Mucosa of rectum (tissue), 2 donors: ENCODE data around the gene UNC13B.

Experiments
- H3K27ac ChIP-seq, 2 donors: one replicate each; pipeline ENCODE4 v1.7.0; 2013; ENCODE audit warnings: inconsistent platforms in 2 of 2, low read depth in 2 of 2, low read length in 2 of 2
- H3K27me3 ChIP-seq, 2 donors: one replicate each; pipeline ENCODE4 v1.7.0; 2013; ENCODE audit warnings: low read length in 2 of 2; ENCODE audit not compliant: control insufficient read depth in 2 of 2, insufficient read depth in 2 of 2
- H3K36me3 ChIP-seq, 2 donors: one replicate each; pipeline ENCODE4 v1.7.0; 2013; ENCODE audit warnings: low read length in 2 of 2; ENCODE audit not compliant: control insufficient read depth in 2 of 2, insufficient read depth in 2 of 2
- H3K4me1 ChIP-seq, 2 donors: one replicate each; pipeline ENCODE4 v1.7.0; 2013; ENCODE audit warnings: low read length in 2 of 2, mild to moderate bottlenecking in 1 of 2; ENCODE audit not compliant: control insufficient read depth in 2 of 2, insufficient read depth in 2 of 2
- H3K4me3 ChIP-seq, 2 donors: one replicate each; pipeline ENCODE4 v1.7.0; 2013; ENCODE audit warnings: low read length in 2 of 2
- H3K9ac ChIP-seq, 2 donors: one replicate each; pipeline ENCODE4 v1.7.0; 2013; ENCODE audit warnings: low read length in 2 of 2, low read depth in 1 of 2, mild to moderate bottlenecking in 1 of 2
- H3K9me3 ChIP-seq, 2 donors: one replicate each; pipeline ENCODE4 v1.7.0; 2013; ENCODE audit warnings: low read length in 2 of 2; ENCODE audit not compliant: control insufficient read depth in 2 of 2
- donor health status: healthy.
- donor health status: Normal muscosa, but diverticular disease.

Gene UNC13B

DNA sequence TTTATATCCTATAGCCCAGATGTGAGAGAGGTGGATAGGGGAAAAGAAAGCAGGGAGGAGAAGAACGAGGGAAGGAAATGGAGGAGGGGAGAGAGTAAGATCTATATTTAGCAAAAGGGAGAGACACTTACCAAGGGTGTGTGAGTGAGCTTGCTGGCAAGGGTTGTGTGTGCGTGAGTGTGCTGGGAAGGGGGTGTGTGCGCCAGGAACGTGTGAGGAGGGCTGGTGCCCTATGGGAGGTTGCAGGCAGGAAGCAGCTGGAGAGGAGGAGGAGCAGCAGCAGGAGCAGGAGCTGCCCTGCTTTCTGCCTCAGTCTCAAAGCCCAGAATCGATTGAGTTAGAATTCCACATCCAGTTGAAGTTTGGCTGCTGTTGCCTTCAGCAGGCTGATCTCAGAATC lies 179.8 kb downstream of the UNC13B start:
- Histone ChIP-seq H3K27ac (no peak overlapping the region), H3K4me3 (no peak overlapping the region), H3K27me3 (no peaks in the 10 kb centered on the region), H3K9ac (no peak overlapping the region), H3K4me1 (no peaks in the 10 kb centered on the region), H3K9me3 (no peaks in the 10 kb centered on the region), H3K36me3 (peaks cover 14 to 15% of the 10 kb centered on the region in 2 donors)

DNA sequence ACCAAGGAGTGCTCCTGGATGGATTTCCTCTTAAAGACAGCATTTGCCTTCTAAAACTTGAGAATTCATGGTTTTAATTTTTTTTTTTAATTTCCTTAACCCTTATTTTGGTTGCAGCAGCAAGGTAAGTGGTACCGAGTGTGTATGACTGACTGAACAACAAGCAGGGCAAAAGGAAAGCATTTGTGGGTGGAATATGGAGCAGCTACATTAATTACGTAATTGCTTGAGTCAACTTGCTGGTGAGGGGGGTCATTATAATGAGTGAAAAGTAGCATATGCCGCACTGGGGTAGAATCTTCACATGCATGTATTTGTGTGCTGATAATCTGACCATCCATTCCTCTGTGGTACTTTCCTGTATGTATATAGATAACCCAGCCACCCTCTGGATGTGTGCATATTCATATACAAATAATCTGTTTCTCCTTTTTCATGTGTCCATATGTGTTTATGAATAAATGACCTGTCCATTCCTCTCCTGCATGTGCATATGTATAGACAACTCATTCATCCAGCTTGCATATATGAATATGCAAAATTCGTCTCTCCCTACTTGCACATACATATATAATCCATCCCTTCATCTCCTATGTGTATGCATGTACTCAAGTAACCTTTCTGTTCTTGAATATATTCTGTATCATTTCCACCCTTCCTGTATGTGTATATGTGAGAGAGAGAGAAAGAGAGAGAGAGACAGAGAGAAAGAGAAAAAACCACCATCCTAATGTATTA lies 180.6 kb downstream of the UNC13B start:
- Histone ChIP-seq H3K27ac (no peak overlapping the region), H3K36me3 (peaks cover 14 to 15% of the 10 kb centered on the region in 2 donors), H3K9me3 (no peaks in the 10 kb centered on the region), H3K9ac (no peak overlapping the region), H3K27me3 (no peaks in the 10 kb centered on the region), H3K4me1 (no peaks in the 10 kb centered on the region), H3K4me3 (no peak overlapping the region)

DNA sequence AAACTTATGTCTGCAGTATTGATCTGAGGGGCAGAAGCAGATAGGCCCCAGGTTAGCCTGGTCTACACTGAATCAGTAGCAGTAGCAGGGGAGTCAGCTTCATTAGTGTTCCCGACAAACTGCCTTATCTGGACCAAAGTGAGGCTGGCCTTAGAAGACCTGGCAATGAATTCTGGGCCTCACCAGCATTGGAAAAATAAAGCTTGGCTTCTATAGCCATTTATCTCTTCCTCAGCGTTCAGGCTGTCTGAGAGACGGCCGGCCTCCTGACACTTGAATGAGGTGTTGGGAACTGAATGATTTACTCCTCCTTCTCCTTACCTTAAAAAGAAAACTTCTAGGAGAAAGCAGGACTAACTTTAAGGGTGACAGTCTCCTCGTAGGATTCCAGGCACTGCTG lies 186.3 kb downstream of the UNC13B start:
- no peaks in the 10 kb centered on the region for H3K4me1 ChIP-seq
- no peak overlapping the region for H3K27ac ChIP-seq
- H3K27me3 ChIP-seq = no peaks in the 10 kb centered on the region
- no peaks in the 10 kb centered on the region for H3K9me3 ChIP-seq
- no peak overlapping the region for H3K9ac ChIP-seq
- no peak overlapping the region for H3K4me3 ChIP-seq
- peaks cover 4 to 15% of the 10 kb centered on the region in 2 donors for H3K36me3 ChIP-seq

DNA sequence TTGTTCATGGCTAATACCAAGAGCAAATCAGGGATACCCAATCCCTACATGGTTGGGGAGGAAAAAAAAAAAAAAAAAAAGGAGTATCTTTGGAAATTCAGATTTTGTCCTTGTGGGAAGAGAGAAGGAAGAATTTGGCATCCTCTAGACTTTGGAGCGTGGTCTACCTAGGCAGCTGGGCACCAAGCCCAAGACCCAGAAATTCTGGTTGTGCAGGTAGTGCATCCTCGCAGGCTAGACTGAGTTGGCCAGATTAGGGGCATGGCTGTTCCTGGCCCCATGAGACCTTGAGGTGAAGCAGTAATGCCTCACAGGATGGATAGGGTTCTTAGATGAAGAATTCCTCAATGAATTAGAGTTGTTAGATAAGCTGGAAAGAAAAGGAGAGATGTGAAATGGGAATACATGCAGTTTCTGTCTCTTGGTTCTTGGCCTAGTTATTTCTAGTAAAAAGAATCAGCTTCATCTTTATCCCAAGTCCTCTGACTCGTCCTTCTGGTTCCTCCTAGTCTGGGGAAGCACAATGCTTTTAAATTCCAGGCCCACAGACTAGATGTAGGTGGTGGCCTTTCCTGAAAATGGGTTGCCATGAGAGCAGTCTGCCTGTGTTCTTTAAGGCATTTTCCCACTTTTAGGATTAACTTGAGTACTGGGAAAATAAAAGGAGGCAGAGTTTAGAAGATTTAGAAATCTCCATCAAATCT lies 187.6 kb downstream of the UNC13B start:
- Histone ChIP-seq H3K27me3 (no peaks in the 10 kb centered on the region), H3K9ac (no peak overlapping the region), H3K4me3 (no peak overlapping the region), H3K4me1 (no peaks in the 10 kb centered on the region), H3K36me3 (peaks cover 8 to 18% of the 10 kb centered on the region in 2 donors), H3K9me3 (no peaks in the 10 kb centered on the region), H3K27ac (no peak overlapping the region)

DNA sequence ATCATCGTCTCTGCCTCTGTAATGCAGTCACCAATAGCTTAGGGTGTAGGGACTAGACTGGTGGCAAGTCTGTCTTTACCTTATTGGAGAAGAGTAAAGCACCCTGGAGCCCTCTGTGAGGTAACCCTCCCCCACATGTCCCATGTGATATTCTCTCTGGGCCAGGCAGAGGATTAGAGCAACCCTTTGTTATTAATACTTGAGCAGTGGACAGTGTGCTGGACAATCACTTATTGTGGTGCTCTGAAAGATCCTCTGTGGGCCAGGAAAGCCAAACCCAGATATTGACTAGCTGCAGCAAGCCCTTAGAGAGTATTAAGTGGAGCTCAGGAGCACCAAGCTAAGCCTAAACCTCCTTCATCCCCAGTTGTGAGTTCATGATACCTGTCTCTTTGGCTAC lies 188.4 kb downstream of the UNC13B start:
- Histone ChIP-seq H3K9me3 (no peaks in the 10 kb centered on the region), H3K36me3 (peaks cover 8 to 18% of the 10 kb centered on the region in 2 donors), H3K9ac (no peak overlapping the region), H3K27me3 (no peaks in the 10 kb centered on the region), H3K27ac (no peak overlapping the region), H3K4me1 (no peaks in the 10 kb centered on the region), H3K4me3 (no peak overlapping the region)

DNA sequence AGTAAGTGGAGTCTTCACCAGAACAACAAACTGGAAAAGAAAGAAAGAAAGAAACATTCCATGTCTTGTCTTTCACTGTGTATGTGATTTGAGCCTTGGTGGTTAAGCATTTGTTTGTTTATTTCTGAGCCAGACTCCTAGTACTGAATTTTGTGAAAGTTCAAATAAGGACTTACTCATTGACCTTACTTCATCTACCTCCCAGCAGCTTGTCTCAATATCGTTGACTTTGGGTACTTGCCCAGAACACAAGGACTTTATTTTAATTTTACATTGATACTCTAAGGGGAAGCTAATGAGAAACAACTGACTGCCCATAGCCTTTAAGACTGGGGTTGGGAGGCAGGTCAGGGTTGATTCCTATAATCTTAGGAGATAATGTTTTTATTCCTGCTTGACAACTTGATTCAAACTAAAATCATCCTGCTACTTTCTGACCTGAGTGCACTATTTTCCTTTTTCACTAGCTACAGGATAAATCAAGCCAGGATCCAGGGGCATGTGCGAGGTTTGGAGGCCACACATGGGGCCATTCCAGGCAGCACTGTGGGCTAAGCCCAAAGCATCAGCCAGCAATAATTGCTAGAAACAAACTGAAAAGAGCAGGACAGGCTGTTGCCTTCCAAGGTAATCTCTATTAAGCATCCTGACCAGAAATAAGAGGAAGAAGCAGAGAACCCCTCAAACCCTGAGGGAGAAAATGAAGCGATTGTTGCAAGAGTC lies 189.2 kb downstream of the UNC13B start:
- Histone ChIP-seq H3K36me3 (peaks cover 8 to 18% of the 10 kb centered on the region in 2 donors), H3K4me3 (no peak overlapping the region), H3K9ac (no peak overlapping the region), H3K27me3 (no peaks in the 10 kb centered on the region), H3K9me3 (no peaks in the 10 kb centered on the region), H3K4me1 (no peaks in the 10 kb centered on the region), H3K27ac (no peak overlapping the region)

DNA sequence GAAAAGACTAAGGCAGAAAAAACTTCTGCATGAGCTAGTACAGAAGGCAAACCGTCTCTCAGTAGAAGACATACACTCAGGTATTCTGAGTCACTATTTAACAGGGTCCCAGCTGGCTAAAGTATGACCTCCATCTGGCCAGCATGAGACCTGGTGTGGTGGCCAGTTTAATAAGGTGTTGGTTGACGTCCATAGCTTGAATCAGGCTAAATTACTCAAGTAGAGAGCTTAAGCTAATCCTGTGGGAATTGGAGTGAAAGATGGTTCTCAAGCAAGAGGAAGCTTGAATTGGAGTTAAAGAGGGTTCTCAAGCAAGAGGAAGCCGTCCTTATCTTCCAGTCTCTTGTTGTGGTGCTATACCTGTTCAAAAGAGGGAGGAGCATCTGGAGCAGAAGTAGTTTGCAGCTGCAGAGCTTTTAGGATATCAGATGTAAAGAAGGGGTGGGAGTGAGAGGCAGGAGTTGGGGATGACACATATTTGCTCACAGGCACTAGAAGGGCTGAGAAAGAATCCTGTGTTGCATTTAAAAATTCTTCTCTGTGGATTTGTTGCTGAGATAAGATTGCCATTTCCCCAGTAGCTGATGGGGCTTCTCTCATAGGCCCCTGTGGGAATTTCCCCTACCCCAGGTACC lies 192.0 kb downstream of the UNC13B start:
- H3K4me1 ChIP-seq = no peaks in the 10 kb centered on the region
- peaks cover 8 to 14% of the 10 kb centered on the region in 2 donors for H3K36me3 ChIP-seq
- H3K27me3 ChIP-seq = no peaks in the 10 kb centered on the region
- H3K9me3 ChIP-seq = no peaks in the 10 kb centered on the region
- no peak overlapping the region for H3K4me3 ChIP-seq
- no peak overlapping the region for H3K27ac ChIP-seq
- no peak overlapping the region for H3K9ac ChIP-seq

DNA sequence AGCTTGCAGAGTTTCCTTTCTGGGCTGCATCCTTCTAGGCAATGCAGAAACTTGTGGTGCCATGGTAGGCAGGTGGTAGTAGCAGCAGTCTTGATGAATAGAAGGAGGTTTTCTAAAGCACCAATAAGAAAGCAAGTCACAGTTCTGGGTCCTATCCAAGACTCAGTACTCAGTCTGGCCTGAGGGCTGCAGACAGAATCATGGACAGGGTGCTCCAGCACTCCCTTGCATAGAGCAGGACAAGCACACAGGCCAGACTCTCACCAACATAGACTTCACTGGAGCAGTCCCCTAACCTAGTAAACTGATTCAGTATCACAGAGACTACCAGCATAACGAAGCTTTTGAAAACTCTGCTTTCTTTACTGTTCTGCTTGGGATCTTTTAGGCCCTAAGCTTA lies 194.1 kb downstream of the UNC13B start:
- Histone ChIP-seq H3K4me1 (no peaks in the 10 kb centered on the region), H3K4me3 (no peak overlapping the region), H3K9me3 (no peaks in the 10 kb centered on the region), H3K9ac (no peak overlapping the region), H3K27ac (no peak overlapping the region), H3K36me3 (peaks cover 8 to 14% of the 10 kb centered on the region in 2 donors), H3K27me3 (no peaks in the 10 kb centered on the region)

DNA sequence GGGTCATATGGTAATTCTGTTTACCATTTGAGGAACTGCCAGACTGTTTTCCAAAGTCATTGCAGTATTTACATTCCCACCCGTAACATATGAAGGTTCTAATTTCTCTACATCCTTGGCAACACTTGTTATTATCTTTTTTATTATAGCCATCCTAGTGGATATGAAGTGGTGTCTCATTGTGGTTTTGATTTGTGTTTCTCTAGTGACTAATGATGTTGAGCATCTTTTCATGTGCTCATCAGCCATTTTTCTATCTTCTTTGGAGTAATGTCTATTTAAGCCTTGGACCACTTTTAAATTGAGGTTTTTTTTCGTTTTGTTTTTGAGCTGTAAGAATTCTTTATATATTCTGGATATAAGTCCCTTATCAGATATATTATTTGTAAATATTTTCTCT lies 195.3 kb downstream of the UNC13B start:
- H3K4me1 ChIP-seq = no peaks in the 10 kb centered on the region
- H3K9ac ChIP-seq = no peak overlapping the region
- no peak overlapping the region for H3K4me3 ChIP-seq
- no peaks in the 10 kb centered on the region for H3K9me3 ChIP-seq
- H3K27me3 ChIP-seq = no peaks in the 10 kb centered on the region
- H3K36me3 ChIP-seq = peaks cover 4 to 5% of the 10 kb centered on the region in 2 donors
- H3K27ac ChIP-seq = no peak overlapping the region

DNA sequence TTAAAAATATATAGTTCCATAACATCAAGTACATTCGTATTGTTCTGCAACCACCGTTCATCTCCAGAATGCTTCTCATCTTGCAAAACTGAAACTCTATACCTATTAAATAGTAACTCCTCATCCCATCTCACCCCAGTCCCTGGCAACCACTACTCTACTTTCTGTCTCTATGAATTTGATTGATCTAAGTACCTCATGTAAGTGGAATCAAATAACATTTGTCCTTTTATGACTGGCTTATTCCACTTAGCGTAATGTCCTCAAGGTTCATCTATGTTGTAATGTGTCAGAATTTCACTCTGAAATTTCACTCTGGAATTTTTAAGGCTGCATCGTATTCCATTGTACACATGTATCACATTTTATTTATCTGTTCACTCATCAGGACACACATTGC lies 196.0 kb downstream of the UNC13B start:
- H3K9ac ChIP-seq = no peak overlapping the region
- H3K27ac ChIP-seq = no peak overlapping the region
- H3K27me3 ChIP-seq = no peaks in the 10 kb centered on the region
- peaks cover 4% of the 10 kb centered on the region in 2 donors for H3K36me3 ChIP-seq
- H3K9me3 ChIP-seq = no peaks in the 10 kb centered on the region
- H3K4me3 ChIP-seq = no peak overlapping the region
- H3K4me1 ChIP-seq = no peaks in the 10 kb centered on the region
